ENCODE results near the gene SERTAD4. TPM values are rescaled to one million over a fixed set of nuclear protein-coding genes. Genes with fewer than 3 reads are reported as not detected.

SERTAD4 gene
- total and polyA plus RNA-seq, 2 experiments from 2014 or later: 0.97 to 1.0 TPM

GRCh38 chr1:210234329-210234757, 1.7 kb downstream of the SERTAD4 start:
- H2AFZ ChIP-seq: peak overlapping the region; percentile 77; the same call in 1 of the 2 replicates
- H4K20me1 ChIP-seq (ENCODE audit: insufficient read depth): no peaks in the 10 kb centered on the region
- peak overlapping the region; percentile 88 for H3K4me2 ChIP-seq (ENCODE audit: unreplicated experiment)
- peaks cover 21% of the 10 kb centered on the region for H3K4me1 ChIP-seq (ENCODE audit: insufficient read depth)
- H3K79me2 ChIP-seq (ENCODE audit: insufficient read depth): no peaks in the 10 kb centered on the region
- H3K36me3 ChIP-seq (ENCODE audit: low read depth): no peaks in the 10 kb centered on the region
- WGBS, 2 experiments (ENCODE audit: low coverage in 1 of 2, low lambda C conversion rate in 2 of 2, missing lambda C conversion rate in 2 of 2): 90% methylated on average over 10 of the region's 10 CpGs
- in situ Hi-C loops (cut with MboI): no loop called here
- H3K9ac ChIP-seq: no peak overlapping the region
- 0 out of 2 replicates have a peak, but pooled peaks cover 6% of the 10 kb centered on the region for H3K27me3 ChIP-seq (replicated peaks; ENCODE audit: insufficient read depth)
- no peak overlapping the region for H3K27ac ChIP-seq
- no peaks in the 10 kb centered on the region for H3K9me3 ChIP-seq (ENCODE audit: low read depth)
- H3K9me2 ChIP-seq (ENCODE audit: insufficient read depth): no peaks in the 10 kb centered on the region
- H3F3A ChIP-seq (ENCODE audit: insufficient read depth): peaks cover 19% of the 10 kb centered on the region; the same call in 1 of the 2 replicates
- DNase-seq: no peak
- TF ChIP-seq EZH2 (IDR thresholded peaks at IDR 0.05; ENCODE audit: insufficient read depth, poor library complexity, severe bottlenecking) (no peak), EZH2phosphoT487 (IDR thresholded peaks at IDR 0.05; ENCODE audit: insufficient read depth, low read depth) (no peak)
- H3K4me3 ChIP-seq: peak overlapping the region; percentile 80; the same call in 1 of the 2 replicates

- H3K4me3 ChIP-seq: no peak overlapping the region
- H3K9me2 ChIP-seq (ENCODE audit: insufficient read depth): no peaks in the 10 kb centered on the region
- no peaks in the 10 kb centered on the region for H3K79me2 ChIP-seq (ENCODE audit: insufficient read depth)
- 95% methylated on average over 3 of the region's 3 CpGs for WGBS, 2 experiments (ENCODE audit: low coverage in 1 of 2, low lambda C conversion rate in 2 of 2, missing lambda C conversion rate in 2 of 2)
- no peaks in the 10 kb centered on the region for H4K20me1 ChIP-seq (ENCODE audit: insufficient read depth)
- H3K36me3 ChIP-seq (ENCODE audit: low read depth): no peaks in the 10 kb centered on the region
- in situ Hi-C loops (cut with MboI): no loop called here
- no peak overlapping the region for H3K4me2 ChIP-seq (ENCODE audit: unreplicated experiment)
- no peak for DNase-seq
- 0 out of 2 replicates have a peak, but pooled peaks cover 6% of the 10 kb centered on the region for H3K27me3 ChIP-seq (replicated peaks; ENCODE audit: insufficient read depth)
- no peaks in the 10 kb centered on the region for H3K9me3 ChIP-seq (ENCODE audit: low read depth)
- peaks cover 28% of the 10 kb centered on the region; the same call in 1 of the 2 replicates for H3F3A ChIP-seq (ENCODE audit: insufficient read depth)
- H3K4me1 ChIP-seq (ENCODE audit: insufficient read depth): peaks cover 31% of the 10 kb centered on the region
- no peak overlapping the region for H3K27ac ChIP-seq
- no peak overlapping the region for H2AFZ ChIP-seq
- no peak overlapping the region for H3K9ac ChIP-seq
- TF ChIP-seq EZH2 (IDR thresholded peaks at IDR 0.05; ENCODE audit: insufficient read depth, poor library complexity, severe bottlenecking): no peak
- TF ChIP-seq EZH2phosphoT487 (IDR thresholded peaks at IDR 0.05; ENCODE audit: insufficient read depth, low read depth): no peak
Observed at GRCh38 chr1:210235363-210236053, 2.9 kb downstream of the SERTAD4 start.

GRCh38 chr1:210236386-210236839, 3.8 kb downstream of the SERTAD4 start:
- Histone ChIP-seq H2AFZ (no peak overlapping the region), H3K4me2 (ENCODE audit: unreplicated experiment) (no peak overlapping the region), H3K36me3 (ENCODE audit: low read depth) (no peaks in the 10 kb centered on the region), H3K27me3 (replicated peaks; ENCODE audit: insufficient read depth) (no peaks in the 10 kb centered on the region), H3K27ac (no peak overlapping the region), H3F3A (ENCODE audit: insufficient read depth) (peaks cover 29% of the 10 kb centered on the region; the same call in 1 of the 2 replicates), H3K4me3 (no peak overlapping the region), H4K20me1 (ENCODE audit: insufficient read depth) (no peaks in the 10 kb centered on the region), H3K9me3 (ENCODE audit: low read depth) (no peaks in the 10 kb centered on the region), H3K9me2 (ENCODE audit: insufficient read depth) (no peaks in the 10 kb centered on the region), H3K79me2 (ENCODE audit: insufficient read depth) (no peaks in the 10 kb centered on the region), H3K9ac (no peak overlapping the region), H3K4me1 (ENCODE audit: insufficient read depth) (peaks cover 32% of the 10 kb centered on the region)
- no peak for DNase-seq
- 83 to 90% methylated on average over 4 of the region's 4 CpGs for WGBS, 2 experiments (ENCODE audit: low coverage in 1 of 2, low lambda C conversion rate in 2 of 2, missing lambda C conversion rate in 2 of 2)
- TF ChIP-seq EZH2phosphoT487 (IDR thresholded peaks at IDR 0.05; ENCODE audit: insufficient read depth, low read depth): no peak
- TF ChIP-seq EZH2 (IDR thresholded peaks at IDR 0.05; ENCODE audit: insufficient read depth, poor library complexity, severe bottlenecking): no peak
- in situ Hi-C loops (cut with MboI): no loop called here

GRCh38 chr1:210236840-210237409, 4.3 kb downstream of the SERTAD4 start:
- H3F3A ChIP-seq (ENCODE audit: insufficient read depth): peaks cover 29% of the 10 kb centered on the region; the same call in 1 of the 2 replicates
- no peak overlapping the region for H3K4me3 ChIP-seq
- TF ChIP-seq EZH2phosphoT487 (IDR thresholded peaks at IDR 0.05; ENCODE audit: insufficient read depth, low read depth) (no peak), EZH2 (IDR thresholded peaks at IDR 0.05; ENCODE audit: insufficient read depth, poor library complexity, severe bottlenecking) (no peak)
- peaks cover 29% of the 10 kb centered on the region for H3K4me1 ChIP-seq (ENCODE audit: insufficient read depth)
- H3K27me3 ChIP-seq (replicated peaks; ENCODE audit: insufficient read depth): no peaks in the 10 kb centered on the region
- no peak overlapping the region for H2AFZ ChIP-seq
- H3K4me2 ChIP-seq (ENCODE audit: unreplicated experiment): no peak overlapping the region
- H3K9ac ChIP-seq: no peak overlapping the region
- H3K79me2 ChIP-seq (ENCODE audit: insufficient read depth): no peaks in the 10 kb centered on the region
- in situ Hi-C loops (cut with MboI): no loop called here
- no peaks in the 10 kb centered on the region for H3K9me2 ChIP-seq (ENCODE audit: insufficient read depth)
- DNase-seq: peak; percentile 47
- H4K20me1 ChIP-seq (ENCODE audit: insufficient read depth): no peaks in the 10 kb centered on the region
- H3K27ac ChIP-seq: no peak overlapping the region
- no peaks in the 10 kb centered on the region for H3K9me3 ChIP-seq (ENCODE audit: low read depth)
- H3K36me3 ChIP-seq (ENCODE audit: low read depth): no peaks in the 10 kb centered on the region
- WGBS, 2 experiments (ENCODE audit: low coverage in 1 of 2, low lambda C conversion rate in 2 of 2, missing lambda C conversion rate in 2 of 2): 44 to 49% methylated on average over 10 of the region's 10 CpGs

Measured in GM23248 (cell line).